DOHH2 (cell line): ENCODE measurements around the gene LRTM2.

ENCODE experiments used
- CTCF ChIP-seq: fragments of 200-600 bp; sonication (generic); IDR thresholded peaks from one replicate; pipeline ENCODE4 v1.5.1; 2014; ENCODE audit warnings: antibody characterized with exemption, mild to moderate bottlenecking, low read depth, low read length; ENCODE audit not compliant: poor library complexity, severe bottlenecking
- EZH2phosphoT487 ChIP-seq: fragments of 200-600 bp; sonication (generic); IDR thresholded peaks from 2 replicates; pipeline ENCODE4 v1.6.1; 2017; ENCODE audit warnings: borderline replicate concordance, mild to moderate bottlenecking, antibody characterized with exemption, low read length, moderate library complexity, mixed read lengths

GRCh38 chr12:1792406-1792805, 28.0 kb upstream of the LRTM2 start:
- TF ChIP-seq CTCF (no peak), EZH2phosphoT487 (no peak)
